ENCODE data around the gene RPS14. TPM values are rescaled to one million over a fixed set of nuclear protein-coding genes. Genes with fewer than 3 reads are reported as not detected.

The RPS14 gene
- total RNA-seq, 1 donor from 2014 or later, result 1,578 TPM

- Histone ChIP-seq H3K4me3 (no peak overlapping the region), H3K27ac (peak overlapping the region; percentile 69), H3K4me1 (peaks cover 71% of the 10 kb centered on the region), H3K36me3 (peaks cover 7% of the 10 kb centered on the region), H3K9me3 (no peaks in the 10 kb centered on the region), H3K27me3 (no peaks in the 10 kb centered on the region)
- TF ChIP-seq CTCF (IDR thresholded peaks at IDR 0.05), result no peak
- no peak for ATAC-seq
- intact Hi-C loops (cut with DNase I), result no loop called here
- DNase-seq, result no peak
These were observed 47.0 kb upstream of the RPS14 start for GRCh38 chr5:150496534-150496933.

GRCh38 chr5:150496098-150496497 is 46.6 kb upstream of the RPS14 start:
- intact Hi-C loops (cut with DNase I), result no loop called here
- ATAC-seq, result no peak
- no peak overlapping the region for H3K4me3 ChIP-seq

GRCh38 chr5:150492621-150493020 is 43.1 kb upstream of the RPS14 start:
- H3K27ac ChIP-seq, result peak overlapping the region; percentile 91
- H3K9me3 ChIP-seq, result no peaks in the 10 kb centered on the region
- TF ChIP-seq CTCF (IDR thresholded peaks at IDR 0.05), result no peak
- ATAC-seq (no peak), DNase-seq (no peak)
- intact Hi-C loops (cut with DNase I), result no loop called here
- H3K4me3 ChIP-seq, result no peak overlapping the region
- peaks cover 75% of the 10 kb centered on the region for H3K4me1 ChIP-seq
- peaks cover 7% of the 10 kb centered on the region for H3K36me3 ChIP-seq
- no peaks in the 10 kb centered on the region for H3K27me3 ChIP-seq

More at GRCh38 chr5:150496098-150496497, 46.6 kb upstream of the RPS14 start:
- Histone ChIP-seq H3K4me1 (peaks cover 71% of the 10 kb centered on the region), H3K9me3 (no peaks in the 10 kb centered on the region), H3K27me3 (no peaks in the 10 kb centered on the region), H3K36me3 (peaks cover 7% of the 10 kb centered on the region), H3K27ac (peak overlapping the region; percentile 69)
- DNase-seq, result no peak
- no peak for TF ChIP-seq CTCF (IDR thresholded peaks at IDR 0.05)

GRCh38 chr5:150491876-150492275 is 42.3 kb upstream of the RPS14 start:
- Histone ChIP-seq H3K4me3 (no peak overlapping the region), H3K4me1 (peaks cover 74% of the 10 kb centered on the region), H3K9me3 (no peaks in the 10 kb centered on the region), H3K27me3 (no peaks in the 10 kb centered on the region), H3K27ac (peak overlapping the region; percentile 91), H3K36me3 (peaks cover 7% of the 10 kb centered on the region)
- DNase-seq (no peak), ATAC-seq (no peak)
- intact Hi-C loops (cut with DNase I), result no loop called here
- TF ChIP-seq CTCF (IDR thresholded peaks at IDR 0.05), result no peak

GRCh38 chr5:150490754-150491153 is 41.2 kb upstream of the RPS14 start:
- DNase-seq, result no peak
- Histone ChIP-seq H3K27me3 (no peaks in the 10 kb centered on the region), H3K4me3 (no peak overlapping the region), H3K9me3 (no peaks in the 10 kb centered on the region), H3K27ac (peak overlapping the region; percentile 91), H3K36me3 (peaks cover 7% of the 10 kb centered on the region), H3K4me1 (peaks cover 63% of the 10 kb centered on the region)
- TF ChIP-seq CTCF (IDR thresholded peaks at IDR 0.05), result no peak
- ATAC-seq, result no peak
- intact Hi-C loops (cut with DNase I), result no loop called here

- no peak overlapping the region for H3K4me3 ChIP-seq
- intact Hi-C loops (cut with DNase I), result no loop called here
- H3K36me3 ChIP-seq, result peaks cover 7% of the 10 kb centered on the region
- no peak for DNase-seq
- H3K4me1 ChIP-seq, result peaks cover 63% of the 10 kb centered on the region
- no peak for ATAC-seq
- peak overlapping the region; percentile 91 for H3K27ac ChIP-seq
- no peaks in the 10 kb centered on the region for H3K27me3 ChIP-seq
- TF ChIP-seq CTCF (IDR thresholded peaks at IDR 0.05), result no peak
- H3K9me3 ChIP-seq, result no peaks in the 10 kb centered on the region
These were observed 40.7 kb upstream of the RPS14 start for GRCh38 chr5:150490296-150490669.
